ENCODE measurements around the gene BET1L. TPM values are rescaled to one million over a fixed set of nuclear protein-coding genes. Genes with fewer than 3 reads are reported as not detected.

BET1L gene
- total RNA-seq, 1 experiment from 2014 or later = 89.0 TPM

DNA sequence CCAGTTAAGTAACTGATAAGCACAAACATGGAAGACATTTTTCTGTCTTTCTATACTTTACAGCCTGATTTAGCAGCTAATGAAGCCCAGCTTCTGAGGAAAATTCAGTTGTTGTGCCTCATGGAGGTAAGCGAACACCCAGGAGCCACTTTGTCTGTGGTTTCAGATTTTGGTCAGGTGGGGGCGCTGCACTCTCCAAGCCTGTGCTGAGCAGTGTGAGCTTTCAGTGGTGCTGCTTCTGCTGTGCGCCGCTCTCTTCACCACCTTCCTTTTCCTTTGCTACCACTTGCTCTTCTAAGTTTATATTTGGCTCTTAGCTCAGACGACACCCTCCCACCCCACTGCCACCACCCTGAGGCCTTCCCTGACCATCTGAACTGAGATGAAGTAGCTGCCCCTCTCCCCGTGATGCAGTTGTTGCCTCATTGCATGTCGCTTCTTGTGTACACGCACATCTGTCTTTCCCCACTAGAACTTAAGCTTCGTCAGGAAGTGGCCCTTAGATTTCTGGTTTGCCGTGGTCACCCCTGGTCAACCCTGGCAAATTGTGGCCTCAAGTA is 43.6 kb upstream of the BET1L start:
- ATAC-seq (peak; percentile 81), DNase-seq (ENCODE audit: low read depth, low spot score) (no peak)
- Histone ChIP-seq H3K36me3 (ENCODE audit: control insufficient read depth, insufficient read depth, low read length) (peaks cover 44% of the 10 kb centered on the region), H3K9me3 (ENCODE audit: control insufficient read depth, insufficient read depth, low read depth, low read length) (no peaks in the 10 kb centered on the region), H3K27ac (ENCODE audit: low read length) (no peak overlapping the region), H3K27me3 (ENCODE audit: control insufficient read depth, insufficient read depth, low read length) (no peaks in the 10 kb centered on the region), H3K4me3 (ENCODE audit: low read depth in 2 of 2, low read length in 2 of 2) (no peak overlapping the region), H3K4me1 (ENCODE audit: control insufficient read depth, insufficient read depth, low read length) (no peaks in the 10 kb centered on the region)
- ChIA-PET POLR2A (interaction anchor here (0.6 to 1.0 kb wide), 5 partner anchors 9 to 88 kb away, joined by 3 read pairs; no protein-coding TSS in a partner anchor), CTCF (interaction anchor here (0.5 to 1.6 kb wide), 10 partner anchors 9 to 112 kb away, joined by 3 to 6 read pairs (median 4); partner anchors contain the start of genes BET1L, PSMD13 and RIC8A)
- in situ Hi-C loops (cut with HindIII; ENCODE audit: low pct_unique_long_range_greater_than_20kb, low sequenced_read_pairs) (no loop called here), intact Hi-C loops (cut with micrococcal nuclease; ENCODE audit: unreplicated experiment) (no loop called here)
- BruUV-seq (replicated peaks) = no TSS peak
- TF ChIP-seq, protein P1, sequence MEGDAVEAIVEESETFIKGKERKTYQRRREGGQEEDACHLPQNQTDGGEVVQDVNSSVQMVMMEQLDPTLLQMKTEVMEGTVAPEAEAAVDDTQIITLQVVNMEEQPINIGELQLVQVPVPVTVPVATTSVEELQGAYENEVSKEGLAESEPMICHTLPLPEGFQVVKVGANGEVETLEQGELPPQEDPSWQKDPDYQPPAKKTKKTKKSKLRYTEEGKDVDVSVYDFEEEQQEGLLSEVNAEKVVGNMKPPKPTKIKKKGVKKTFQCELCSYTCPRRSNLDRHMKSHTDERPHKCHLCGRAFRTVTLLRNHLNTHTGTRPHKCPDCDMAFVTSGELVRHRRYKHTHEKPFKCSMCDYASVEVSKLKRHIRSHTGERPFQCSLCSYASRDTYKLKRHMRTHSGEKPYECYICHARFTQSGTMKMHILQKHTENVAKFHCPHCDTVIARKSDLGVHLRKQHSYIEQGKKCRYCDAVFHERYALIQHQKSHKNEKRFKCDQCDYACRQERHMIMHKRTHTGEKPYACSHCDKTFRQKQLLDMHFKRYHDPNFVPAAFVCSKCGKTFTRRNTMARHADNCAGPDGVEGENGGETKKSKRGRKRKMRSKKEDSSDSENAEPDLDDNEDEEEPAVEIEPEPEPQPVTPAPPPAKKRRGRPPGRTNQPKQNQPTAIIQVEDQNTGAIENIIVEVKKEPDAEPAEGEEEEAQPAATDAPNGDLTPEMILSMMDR (IDR thresholded peaks at IDR 0.05) = peak; percentile 96
- TF ChIP-seq, protein P2, sequence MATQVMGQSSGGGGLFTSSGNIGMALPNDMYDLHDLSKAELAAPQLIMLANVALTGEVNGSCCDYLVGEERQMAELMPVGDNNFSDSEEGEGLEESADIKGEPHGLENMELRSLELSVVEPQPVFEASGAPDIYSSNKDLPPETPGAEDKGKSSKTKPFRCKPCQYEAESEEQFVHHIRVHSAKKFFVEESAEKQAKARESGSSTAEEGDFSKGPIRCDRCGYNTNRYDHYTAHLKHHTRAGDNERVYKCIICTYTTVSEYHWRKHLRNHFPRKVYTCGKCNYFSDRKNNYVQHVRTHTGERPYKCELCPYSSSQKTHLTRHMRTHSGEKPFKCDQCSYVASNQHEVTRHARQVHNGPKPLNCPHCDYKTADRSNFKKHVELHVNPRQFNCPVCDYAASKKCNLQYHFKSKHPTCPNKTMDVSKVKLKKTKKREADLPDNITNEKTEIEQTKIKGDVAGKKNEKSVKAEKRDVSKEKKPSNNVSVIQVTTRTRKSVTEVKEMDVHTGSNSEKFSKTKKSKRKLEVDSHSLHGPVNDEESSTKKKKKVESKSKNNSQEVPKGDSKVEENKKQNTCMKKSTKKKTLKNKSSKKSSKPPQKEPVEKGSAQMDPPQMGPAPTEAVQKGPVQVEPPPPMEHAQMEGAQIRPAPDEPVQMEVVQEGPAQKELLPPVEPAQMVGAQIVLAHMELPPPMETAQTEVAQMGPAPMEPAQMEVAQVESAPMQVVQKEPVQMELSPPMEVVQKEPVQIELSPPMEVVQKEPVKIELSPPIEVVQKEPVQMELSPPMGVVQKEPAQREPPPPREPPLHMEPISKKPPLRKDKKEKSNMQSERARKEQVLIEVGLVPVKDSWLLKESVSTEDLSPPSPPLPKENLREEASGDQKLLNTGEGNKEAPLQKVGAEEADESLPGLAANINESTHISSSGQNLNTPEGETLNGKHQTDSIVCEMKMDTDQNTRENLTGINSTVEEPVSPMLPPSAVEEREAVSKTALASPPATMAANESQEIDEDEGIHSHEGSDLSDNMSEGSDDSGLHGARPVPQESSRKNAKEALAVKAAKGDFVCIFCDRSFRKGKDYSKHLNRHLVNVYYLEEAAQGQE (IDR thresholded peaks at IDR 0.05; ENCODE audit: insufficient read depth in 1 of 2, low read depth in 2 of 2, low read length in 1 of 2) = no peak

DNA sequence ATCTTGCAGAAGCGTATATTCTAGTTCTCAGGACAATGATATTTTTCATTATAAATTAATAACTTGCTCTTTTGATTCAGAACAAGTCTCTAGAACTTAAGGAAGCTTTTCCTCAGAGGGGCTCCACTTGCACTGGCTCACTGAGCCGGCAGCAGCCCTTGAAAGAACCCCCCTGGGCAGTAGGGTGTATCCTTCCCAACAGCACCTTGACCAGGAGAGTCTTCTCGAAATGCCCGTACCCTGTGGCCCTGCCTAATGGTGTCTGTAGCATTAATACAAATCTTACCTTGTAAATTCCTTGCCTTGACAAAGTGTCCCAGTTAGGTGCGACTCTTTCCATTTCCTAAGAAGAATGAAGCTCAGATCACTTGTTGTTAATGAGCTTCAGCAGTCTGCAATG is 43.1 kb upstream of the BET1L start:
- no peaks in the 10 kb centered on the region for H3K27me3 ChIP-seq (ENCODE audit: control insufficient read depth, insufficient read depth, low read length)
- no peak for DNase-seq (ENCODE audit: low read depth, low spot score)
- H3K4me3 ChIP-seq (ENCODE audit: low read depth in 2 of 2, low read length in 2 of 2) = no peak overlapping the region
- in situ Hi-C loops (cut with HindIII; ENCODE audit: low pct_unique_long_range_greater_than_20kb, low sequenced_read_pairs) = no loop called here
- CTCF ChIA-PET = interaction anchor here (0.6 to 1.6 kb wide), 7 partner anchors 9 to 112 kb away, joined by 3 to 6 read pairs (median 5); partner anchors contain the start of genes BET1L, PSMD13 and RIC8A
- no peaks in the 10 kb centered on the region for H3K4me1 ChIP-seq (ENCODE audit: control insufficient read depth, insufficient read depth, low read length)
- no TSS peak for BruUV-seq (replicated peaks)
- no peak for ATAC-seq
- no peaks in the 10 kb centered on the region for H3K9me3 ChIP-seq (ENCODE audit: control insufficient read depth, insufficient read depth, low read depth, low read length)
- H3K27ac ChIP-seq (ENCODE audit: low read length) = no peak overlapping the region
- H3K36me3 ChIP-seq (ENCODE audit: control insufficient read depth, insufficient read depth, low read length) = peaks cover 47% of the 10 kb centered on the region
- POLR2A ChIA-PET = interaction anchor here (0.6 to 1.0 kb wide), 3 partner anchors 8 to 17 kb away, joined by 3 read pairs; no protein-coding TSS in a partner anchor
- intact Hi-C loops (cut with micrococcal nuclease; ENCODE audit: unreplicated experiment) = no loop called here
- TF ChIP-seq, protein P1 (IDR thresholded peaks at IDR 0.05) = no peak
- TF ChIP-seq, protein P2 (IDR thresholded peaks at IDR 0.05; ENCODE audit: insufficient read depth in 1 of 2, low read depth in 2 of 2, low read length in 1 of 2) = no peak
- TF ChIP-seq POLR2AphosphoS5 (IDR thresholded peaks at IDR 0.05; ENCODE audit: low read depth, low read length) (no peak), TCF7L2 (IDR thresholded peaks at IDR 0.05; ENCODE audit: low read depth, low read length) (no peak), SIN3A (IDR thresholded peaks at IDR 0.05; ENCODE audit: borderline replicate concordance, insufficient read depth, low read depth, low read length) (no peak)

All from Panc1 (cell line).